WTC11 (cell line): Measurements from ENCODE around the gene FGFR2. TPM values are rescaled to one million over a fixed set of nuclear protein-coding genes. Genes with fewer than 3 reads are reported as not detected.

Source experiments
- ATAC-seq: fragments of 200-7000 bp; cut with Tn5 transposase; 2 replicates; pipeline ENCODE4 v1.10.0; 2021; ENCODE audit warnings: mild to moderate bottlenecking, moderate library complexity
- CTCF ChIA-PET: fragments of 300-600 bp; sonication (Branson Sonifier 250); formaldehyde crosslinking; loops from one replicate; lab custom pipeline; 2021; ENCODE audit warnings: antibody characterized with exemption; lab: Charles Lee
- POLR2A ChIA-PET: fragments of 350-600 bp; sonication (Branson Sonifier 250); formaldehyde crosslinking; loops from one replicate; lab custom pipeline; 2021; ENCODE audit warnings: antibody characterized with exemption; lab: Charles Lee
- DNase-seq: peaks from one replicate; pipeline ENCODE4 v3.0.0; 2021; ENCODE audit warnings: low spot score
- H3K27ac Mint-ChIP-seq: 2 replicates; pipeline ENCODE4 v1.8.0; 2021; ENCODE audit warnings: mixed read lengths
- H3K27me3 Mint-ChIP-seq: 2 replicates; pipeline ENCODE4 v1.8.0; 2021; ENCODE audit warnings: low read depth, mild to moderate bottlenecking, moderate library complexity, mixed read lengths
- H3K36me3 Mint-ChIP-seq: 2 replicates; pipeline ENCODE4 v1.8.0; 2021; ENCODE audit warnings: mixed read lengths
- H3K4me1 Mint-ChIP-seq: 2 replicates; pipeline ENCODE4 v1.8.0; 2022; ENCODE audit warnings: mixed read lengths
- H3K4me3 Mint-ChIP-seq: 2 replicates; pipeline ENCODE4 v1.8.0; 2021; ENCODE audit warnings: mild to moderate bottlenecking, moderate library complexity, mixed read lengths
- H3K9me3 Mint-ChIP-seq: 2 replicates; pipeline ENCODE4 v1.8.0; 2021; ENCODE audit warnings: mixed read lengths
- ATF1 ChIP-seq: sonication (generic); formaldehyde crosslinking; IDR thresholded peaks from 2 replicates; pipeline ENCODE4 v1.8.1; 2023; ENCODE audit warnings: mild to moderate bottlenecking, moderate library complexity, missing genetic modification reagents
- CDX4 ChIP-seq: fragments of 250-450 bp; sonication (Bioruptor Pico); IDR thresholded peaks from 2 replicates; pipeline ENCODE4 v1.9.0; 2021; ENCODE audit warnings: moderate library complexity, mild to moderate bottlenecking, inconsistent platforms, borderline replicate concordance
- CREM ChIP-seq: sonication (generic); formaldehyde crosslinking; IDR thresholded peaks from 2 replicates; pipeline ENCODE4 v1.8.1; 2022; ENCODE audit warnings: mild to moderate bottlenecking, missing genetic modification reagents, moderate library complexity
- E2F1 ChIP-seq: sonication (generic); formaldehyde crosslinking; IDR thresholded peaks from 2 replicates; pipeline ENCODE4 v1.8.0; 2022; ENCODE audit warnings: mild to moderate bottlenecking, missing genetic modification reagents
- ESRRA ChIP-seq: sonication (generic); formaldehyde crosslinking; IDR thresholded peaks from 2 replicates; pipeline ENCODE4 v1.8.1; 2022; ENCODE audit warnings: mild to moderate bottlenecking, missing genetic modification reagents, borderline replicate concordance
- FOXJ3 ChIP-seq: sonication (generic); formaldehyde crosslinking; IDR thresholded peaks from 2 replicates; pipeline ENCODE4 v1.9.0; 2021; ENCODE audit warnings: missing genetic modification reagents, mild to moderate bottlenecking, borderline replicate concordance
- FOXK1 ChIP-seq: sonication (generic); formaldehyde crosslinking; IDR thresholded peaks from 2 replicates; pipeline ENCODE4 v1.8.0; 2022; ENCODE audit warnings: mild to moderate bottlenecking, moderate library complexity, missing genetic modification reagents
- OVOL2 ChIP-seq: fragments of 250-450 bp; sonication (Bioruptor Pico); IDR thresholded peaks from 2 replicates; pipeline ENCODE4 v1.9.0; 2021; ENCODE audit warnings: mild to moderate bottlenecking, borderline replicate concordance
- SMAD3 ChIP-seq: sonication (generic); formaldehyde crosslinking; IDR thresholded peaks from 2 replicates; pipeline ENCODE4 v1.8.0; 2022; ENCODE audit warnings: missing genetic modification reagents, mild to moderate bottlenecking, borderline replicate concordance
- SMAD4 ChIP-seq: sonication (generic); formaldehyde crosslinking; IDR thresholded peaks from 2 replicates; pipeline ENCODE4 v1.8.0; 2022; ENCODE audit warnings: mild to moderate bottlenecking, missing genetic modification reagents
- SP1 ChIP-seq: sonication (generic); formaldehyde crosslinking; conservative IDR thresholded peaks from 2 replicates; pipeline ENCODE4 v1.8.1; 2022; ENCODE audit warnings: missing genetic modification reagents
- TEAD4 ChIP-seq: sonication (generic); formaldehyde crosslinking; IDR thresholded peaks from 2 replicates; pipeline ENCODE4 v1.8.0; 2022; ENCODE audit warnings: mild to moderate bottlenecking, missing genetic modification reagents
- ZBTB21 ChIP-seq: sonication (generic); formaldehyde crosslinking; IDR thresholded peaks from 2 replicates; pipeline ENCODE4 v1.8.1; 2023; ENCODE audit warnings: mild to moderate bottlenecking, missing genetic modification reagents, borderline replicate concordance
- ZNF263 ChIP-seq: sonication (generic); formaldehyde crosslinking; IDR thresholded peaks from 2 replicates; pipeline ENCODE4 v1.8.1; 2022; ENCODE audit warnings: low read depth, mild to moderate bottlenecking, moderate library complexity, missing genetic modification reagents
- ZNF416 ChIP-seq: fragments of 250-450 bp; sonication (Bioruptor Pico); IDR thresholded peaks from 2 replicates; pipeline ENCODE4 v1.9.0; 2021; ENCODE audit warnings: mild to moderate bottlenecking, inconsistent platforms
- ZNF423 ChIP-seq: fragments of 250-450 bp; sonication (Bioruptor Pico); IDR thresholded peaks from 2 replicates; pipeline ENCODE4 v2.1.2; 2022; ENCODE audit warnings: mild to moderate bottlenecking, moderate library complexity
- total RNA-seq: library from RNA; stranded (reverse); gene quantifications from 3 replicates; pipeline ENCODE4 v1.2.3, GENCODE V29; 2021
- TF ChIP-seq, protein P1 (sequence below): fragments of 250-450 bp; sonication (Bioruptor Pico); IDR thresholded peaks from 2 replicates; pipeline ENCODE4 v1.8.0; 2021; ENCODE audit warnings: mild to moderate bottlenecking
- TF ChIP-seq, protein P2 (sequence below): sonication (generic); formaldehyde crosslinking; IDR thresholded peaks from 2 replicates; pipeline ENCODE4 v1.8.1; 2022; ENCODE audit warnings: missing genetic modification reagents, borderline replicate concordance
- TF ChIP-seq, protein P3 (sequence below): sonication (generic); formaldehyde crosslinking; IDR thresholded peaks from 2 replicates; pipeline ENCODE4 v1.8.1; 2022; ENCODE audit warnings: low read depth, missing genetic modification reagents, borderline replicate concordance
- TF ChIP-seq, protein P4 (sequence below): fragments of 250-450 bp; sonication (Bioruptor Pico); IDR thresholded peaks from 2 replicates; pipeline ENCODE4 v2.1.2; 2022; ENCODE audit warnings: mild to moderate bottlenecking, moderate library complexity
- TF ChIP-seq, protein P5 (sequence below): fragments of 250-450 bp; sonication (Bioruptor Pico); IDR thresholded peaks from 2 replicates; pipeline ENCODE4 v1.9.0; 2021; ENCODE audit warnings: mild to moderate bottlenecking

The FGFR2 gene
- total RNA-seq, 1 experiment from 2014 or later = 95.0 TPM

DNA sequence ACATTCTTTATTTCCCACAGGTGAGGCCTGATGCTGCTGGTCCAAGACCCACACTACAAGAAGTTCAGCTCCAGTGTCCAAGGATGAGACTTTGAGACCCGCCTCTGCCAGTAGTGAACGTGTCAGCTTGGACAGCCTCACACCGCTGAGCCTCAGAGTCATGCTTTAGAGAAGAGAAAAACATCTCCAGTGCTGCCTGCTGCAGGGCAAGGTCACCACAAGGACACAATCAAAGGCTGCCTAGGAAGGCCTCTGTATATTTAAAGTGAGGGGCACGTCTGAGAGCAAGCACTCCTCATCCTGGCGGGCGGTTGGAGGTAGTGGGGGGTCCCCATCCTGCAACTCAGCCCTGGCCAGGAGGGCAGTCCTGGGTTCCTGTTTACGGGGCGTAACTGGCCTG is 19.3 kb downstream of the FGFR2 start:
- Mint-ChIP-seq H3K4me3 (peak overlapping the region; percentile 57), H3K36me3 (peaks cover 17% of the 10 kb centered on the region), H3K9me3 (no peaks in the 10 kb centered on the region), H3K27ac (peak overlapping the region; percentile 99), H3K27me3 (no peaks in the 10 kb centered on the region), H3K4me1 (peaks cover 91% of the 10 kb centered on the region)
- ChIA-PET POLR2A (interaction anchor here (0.7 kb wide), 1 partner anchor 12 kb away, joined by 3 read pairs; no protein-coding TSS in a partner anchor), CTCF (interaction anchor here (0.7 kb wide), 1 partner anchor 18 kb away, joined by 3 read pairs; no protein-coding TSS in a partner anchor)
- TF ChIP-seq CDX4 = no peak
- TF ChIP-seq ZNF263 (CRISPR knock-in tag) = no peak
- peak; percentile 86; the same call in 1 of the 2 replicates for TF ChIP-seq ESRRA (CRISPR knock-in tag)
- TF ChIP-seq TEAD4 (CRISPR knock-in tag) = no peak
- ATAC-seq = no peak
- peak; percentile 37 for DNase-seq

DNA sequence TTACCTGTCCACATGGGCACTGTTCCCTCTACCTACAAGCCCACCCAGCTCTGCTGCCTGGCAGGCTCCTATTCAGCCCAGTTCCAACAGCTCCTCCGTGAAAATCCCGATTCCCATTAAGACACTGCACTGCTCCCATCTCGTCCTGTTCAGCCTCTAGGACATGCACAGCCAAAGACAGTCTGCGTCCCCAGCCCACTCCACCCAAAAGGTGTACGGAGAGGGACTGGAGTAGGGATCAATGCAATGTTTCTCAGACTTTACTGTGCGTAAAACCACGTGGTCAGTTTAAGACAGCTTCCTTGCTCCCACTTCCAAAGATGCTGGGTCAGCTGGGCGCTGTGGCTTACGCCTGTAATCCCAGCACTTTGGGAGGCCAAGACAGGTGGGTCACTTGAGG is 19.9 kb downstream of the FGFR2 start:
- H3K9me3 Mint-ChIP-seq = no peaks in the 10 kb centered on the region

DNA sequence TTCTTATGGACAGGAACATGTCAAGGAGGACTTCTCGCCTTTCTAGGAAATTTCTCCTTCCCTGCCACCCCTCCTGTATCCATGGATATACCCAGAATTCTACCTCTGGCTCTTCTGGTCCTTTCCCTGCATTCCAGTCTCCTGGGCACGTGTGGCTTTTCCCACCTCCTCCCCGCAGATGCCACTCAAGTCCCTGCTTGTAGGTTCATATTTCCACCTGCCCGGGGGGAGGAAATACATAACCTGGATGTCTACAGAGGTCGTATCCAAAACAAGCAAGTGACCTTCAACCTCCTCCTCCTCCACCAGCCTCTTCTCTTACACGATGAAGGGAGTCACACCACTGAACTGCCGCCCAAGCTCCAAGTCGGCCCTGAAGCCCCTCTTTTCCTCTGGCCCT is 20.7 kb downstream of the FGFR2 start:
- H3K4me1 Mint-ChIP-seq = peaks cover 91% of the 10 kb centered on the region
- H3K27ac Mint-ChIP-seq = peak overlapping the region; percentile 99
- TF ChIP-seq, protein P1, sequence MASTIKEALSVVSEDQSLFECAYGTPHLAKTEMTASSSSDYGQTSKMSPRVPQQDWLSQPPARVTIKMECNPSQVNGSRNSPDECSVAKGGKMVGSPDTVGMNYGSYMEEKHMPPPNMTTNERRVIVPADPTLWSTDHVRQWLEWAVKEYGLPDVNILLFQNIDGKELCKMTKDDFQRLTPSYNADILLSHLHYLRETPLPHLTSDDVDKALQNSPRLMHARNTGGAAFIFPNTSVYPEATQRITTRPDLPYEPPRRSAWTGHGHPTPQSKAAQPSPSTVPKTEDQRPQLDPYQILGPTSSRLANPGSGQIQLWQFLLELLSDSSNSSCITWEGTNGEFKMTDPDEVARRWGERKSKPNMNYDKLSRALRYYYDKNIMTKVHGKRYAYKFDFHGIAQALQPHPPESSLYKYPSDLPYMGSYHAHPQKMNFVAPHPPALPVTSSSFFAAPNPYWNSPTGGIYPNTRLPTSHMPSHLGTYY (CRISPR knock-in tag) = no peak
- TF ChIP-seq, protein P2, sequence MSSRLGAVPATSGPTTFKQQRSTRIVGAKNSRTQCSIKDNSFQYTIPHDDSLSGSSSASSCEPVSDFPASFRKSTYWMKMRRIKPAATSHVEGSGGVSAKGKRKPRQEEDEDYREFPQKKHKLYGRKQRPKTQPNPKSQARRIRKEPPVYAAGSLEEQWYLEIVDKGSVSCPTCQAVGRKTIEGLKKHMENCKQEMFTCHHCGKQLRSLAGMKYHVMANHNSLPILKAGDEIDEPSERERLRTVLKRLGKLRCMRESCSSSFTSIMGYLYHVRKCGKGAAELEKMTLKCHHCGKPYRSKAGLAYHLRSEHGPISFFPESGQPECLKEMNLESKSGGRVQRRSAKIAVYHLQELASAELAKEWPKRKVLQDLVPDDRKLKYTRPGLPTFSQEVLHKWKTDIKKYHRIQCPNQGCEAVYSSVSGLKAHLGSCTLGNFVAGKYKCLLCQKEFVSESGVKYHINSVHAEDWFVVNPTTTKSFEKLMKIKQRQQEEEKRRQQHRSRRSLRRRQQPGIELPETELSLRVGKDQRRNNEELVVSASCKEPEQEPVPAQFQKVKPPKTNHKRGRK (CRISPR knock-in tag) = no peak
- TF ChIP-seq CREM (CRISPR knock-in tag) = no peak
- TF ChIP-seq ATF1 (CRISPR knock-in tag) = no peak
- no peak for TF ChIP-seq OVOL2
- no peak for TF ChIP-seq FOXJ3
- TF ChIP-seq ZNF416 (CRISPR knock-in tag) = no peak
- no peak for TF ChIP-seq SMAD4 (CRISPR knock-in tag)
- TF ChIP-seq SP1 (CRISPR knock-in tag) = no peak
- TF ChIP-seq, protein P3, sequence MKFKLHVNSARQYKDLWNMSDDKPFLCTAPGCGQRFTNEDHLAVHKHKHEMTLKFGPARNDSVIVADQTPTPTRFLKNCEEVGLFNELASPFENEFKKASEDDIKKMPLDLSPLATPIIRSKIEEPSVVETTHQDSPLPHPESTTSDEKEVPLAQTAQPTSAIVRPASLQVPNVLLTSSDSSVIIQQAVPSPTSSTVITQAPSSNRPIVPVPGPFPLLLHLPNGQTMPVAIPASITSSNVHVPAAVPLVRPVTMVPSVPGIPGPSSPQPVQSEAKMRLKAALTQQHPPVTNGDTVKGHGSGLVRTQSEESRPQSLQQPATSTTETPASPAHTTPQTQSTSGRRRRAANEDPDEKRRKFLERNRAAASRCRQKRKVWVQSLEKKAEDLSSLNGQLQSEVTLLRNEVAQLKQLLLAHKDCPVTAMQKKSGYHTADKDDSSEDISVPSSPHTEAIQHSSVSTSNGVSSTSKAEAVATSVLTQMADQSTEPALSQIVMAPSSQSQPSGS (CRISPR knock-in tag) = no peak
- no peak for TF ChIP-seq FOXK1 (CRISPR knock-in tag)
- TF ChIP-seq ZNF423 (CRISPR knock-in tag) = no peak
- DNase-seq (no peak), ATAC-seq (no peak)
- H3K27me3 Mint-ChIP-seq = no peaks in the 10 kb centered on the region
- peak overlapping the region; percentile 3 for H3K4me3 Mint-ChIP-seq
- peaks cover 3% of the 10 kb centered on the region; the same call in 1 of the 2 replicates for H3K36me3 Mint-ChIP-seq
- H3K9me3 Mint-ChIP-seq = no peaks in the 10 kb centered on the region
- CTCF ChIA-PET = interaction anchor here (1.4 kb wide), 1 partner anchor 31 kb away, joined by 5 read pairs; no protein-coding TSS in a partner anchor
- POLR2A ChIA-PET = no interaction called here

More for the DNA sequence above, 19.9 kb downstream of the FGFR2 start:
- Mint-ChIP-seq H3K27me3 (no peaks in the 10 kb centered on the region), H3K4me1 (peaks cover 91% of the 10 kb centered on the region), H3K27ac (peak overlapping the region; percentile 99), H3K36me3 (peaks cover 10% of the 10 kb centered on the region), H3K4me3 (peak overlapping the region; percentile 3)
- TF ChIP-seq, protein P4, sequence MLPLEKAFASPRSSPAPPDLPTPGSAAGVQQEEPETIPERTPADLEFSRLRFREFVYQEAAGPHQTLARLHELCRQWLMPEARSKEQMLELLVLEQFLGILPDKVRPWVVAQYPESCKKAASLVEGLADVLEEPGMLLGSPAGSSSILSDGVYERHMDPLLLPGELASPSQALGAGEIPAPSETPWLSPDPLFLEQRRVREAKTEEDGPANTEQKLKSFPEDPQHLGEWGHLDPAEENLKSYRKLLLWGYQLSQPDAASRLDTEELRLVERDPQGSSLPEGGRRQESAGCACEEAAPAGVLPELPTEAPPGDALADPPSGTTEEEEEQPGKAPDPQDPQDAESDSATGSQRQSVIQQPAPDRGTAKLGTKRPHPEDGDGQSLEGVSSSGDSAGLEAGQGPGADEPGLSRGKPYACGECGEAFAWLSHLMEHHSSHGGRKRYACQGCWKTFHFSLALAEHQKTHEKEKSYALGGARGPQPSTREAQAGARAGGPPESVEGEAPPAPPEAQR (CRISPR knock-in tag) = no peak
- no peak for TF ChIP-seq E2F1 (CRISPR knock-in tag)
- TF ChIP-seq ATF1 (CRISPR knock-in tag) = no peak
- no peak for TF ChIP-seq ZBTB21
- TF ChIP-seq SMAD3 (CRISPR knock-in tag) = no peak
- TF ChIP-seq, protein P5, sequence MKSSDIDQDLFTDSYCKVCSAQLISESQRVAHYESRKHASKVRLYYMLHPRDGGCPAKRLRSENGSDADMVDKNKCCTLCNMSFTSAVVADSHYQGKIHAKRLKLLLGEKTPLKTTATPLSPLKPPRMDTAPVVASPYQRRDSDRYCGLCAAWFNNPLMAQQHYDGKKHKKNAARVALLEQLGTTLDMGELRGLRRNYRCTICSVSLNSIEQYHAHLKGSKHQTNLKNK = no peak
- CTCF ChIA-PET = interaction anchor here (0.8 to 1.4 kb wide), 2 partner anchors 31 to 34 kb away, joined by 3 to 5 read pairs; no protein-coding TSS in a partner anchor
- POLR2A ChIA-PET = no interaction called here
- no peak for ATAC-seq
- DNase-seq = no peak
